GM12873 (cell line): ENCODE measurements around the gene CEMIP.

Experiments used
- CTCF ChIP-seq: IDR thresholded peaks from 2 replicates; pipeline ENCODE4 v1.5.1; 2012; ENCODE audit warnings: low read depth, mild to moderate bottlenecking, moderate library complexity, low read length, control low read depth; ENCODE audit not compliant: insufficient read depth; ENCODE audit errors: missing control alignments

Gene CEMIP

GRCh38 chr15:80838012-80838411, 58.8 kb downstream of the CEMIP start:
- TF ChIP-seq CTCF: no peak

GRCh38 chr15:80838666-80839065, 59.5 kb downstream of the CEMIP start:
- TF ChIP-seq CTCF: no peak

GRCh38 chr15:80839764-80840130, 60.6 kb downstream of the CEMIP start:
- TF ChIP-seq CTCF: no peak

- no peak for TF ChIP-seq CTCF
These were observed 61.3 kb downstream of the CEMIP start for GRCh38 chr15:80840182-80841130.

GRCh38 chr15:80841541-80841940, 62.4 kb downstream of the CEMIP start:
- no peak for TF ChIP-seq CTCF

GRCh38 chr15:80844011-80844732, 65.0 kb downstream of the CEMIP start:
- no peak for TF ChIP-seq CTCF
